Measurements from ENCODE around the gene AQP5. TPM values are rescaled to one million over a fixed set of nuclear protein-coding genes. Genes with fewer than 3 reads are reported as not detected.

Gene AQP5
- total RNA-seq, 4 donors from 2014 or later: 7.8 TPM; not detected in 3

DNA sequence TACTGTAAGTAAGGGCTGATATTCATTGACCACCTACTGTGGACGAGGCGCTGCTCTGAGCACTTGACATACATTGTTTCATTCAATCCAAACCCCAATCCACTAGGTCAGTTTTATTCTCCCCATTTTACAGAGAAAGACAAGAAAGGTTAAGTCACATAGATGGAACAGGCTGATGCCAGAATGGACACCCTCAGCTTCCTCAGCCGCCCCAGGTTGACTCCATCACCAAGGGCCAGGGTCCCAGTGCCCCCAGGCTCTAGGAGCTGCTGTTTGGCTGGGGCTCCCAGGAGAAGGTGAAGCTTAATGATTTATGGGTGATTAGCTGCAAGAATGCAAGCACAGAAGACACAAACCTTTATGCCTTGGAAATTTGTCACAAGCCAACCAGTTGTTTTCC is 11.8 kb upstream of the AQP5 start:
- Histone ChIP-seq H3K4me3 (no peak overlapping the region), H3K27ac (no peak overlapping the region), H3K27me3 (peaks cover 39% of the 10 kb centered on the region), H3K36me3 (no peaks in the 10 kb centered on the region), H3K4me1 (peaks cover 0 to 11% (median 0%) of the 10 kb centered on the region in 3 donors), H3K9me3 (no peaks in the 10 kb centered on the region)
- WGBS, 2 donors (ENCODE audit: low coverage in 1 of 2): 100% methylated on average over 1 of the region's 3 CpGs; no CpG with 5 or more reads in 1 of the 2 donors
- TF ChIP-seq CTCF (IDR thresholded peaks at IDR 0.05) (no peak), POLR2AphosphoS5 (IDR thresholded peaks at IDR 0.05) (no peak), POLR2A (IDR thresholded peaks at IDR 0.05) (no peak), EP300 (IDR thresholded peaks at IDR 0.05) (no peak)
- ATAC-seq: no peak

GRCh38 chr12:49950273-49951251 is 11.1 kb upstream of the AQP5 start, which contains the start of gene AQP2:
Gene AQP2 (plus strand): TSS chr12:49950737. CDS start chr12:49950831, 94 bp downstream.
- ATAC-seq: no peak

GRCh38 chr12:49951411-49952240 is 10.0 kb upstream of the AQP5 start:
- H3K36me3 ChIP-seq: no peaks in the 10 kb centered on the region
- H3K4me3 ChIP-seq: no peak overlapping the region
- H3K4me1 ChIP-seq: no peaks in the 10 kb centered on the region
- TF ChIP-seq CTCF (IDR thresholded peaks at IDR 0.05) (no peak), EP300 (IDR thresholded peaks at IDR 0.05) (no peak), POLR2A (IDR thresholded peaks at IDR 0.05) (no peak), POLR2AphosphoS5 (IDR thresholded peaks at IDR 0.05) (no peak)
- H3K27ac ChIP-seq: no peak overlapping the region
- no peaks in the 10 kb centered on the region for H3K9me3 ChIP-seq
- peaks cover 57% of the 10 kb centered on the region for H3K27me3 ChIP-seq
- 75 to 89% methylated on average over 9 to 10 of the region's 14 CpGs for WGBS, 2 donors (ENCODE audit: low coverage in 1 of 2)
- ATAC-seq: no peak

More at GRCh38 chr12:49950273-49951251, 11.1 kb upstream of the AQP5 start, which contains the start of gene AQP2:
- Histone ChIP-seq H3K27ac (no peak within 1 kb of the TSS), H3K36me3 (no peaks in the 10 kb centered on the region), H3K4me3 (no peak within 1 kb of the TSS), H3K27me3 (peaks cover 46% of the 10 kb centered on the region), H3K9me3 (no peaks in the 10 kb centered on the region), H3K4me1 (peaks cover 0 to 6% (median 0%) of the 10 kb centered on the region in 3 donors)
- no peak for TF ChIP-seq POLR2AphosphoS5 (IDR thresholded peaks at IDR 0.05)
- TF ChIP-seq POLR2A (IDR thresholded peaks at IDR 0.05): no peak
- no peak for TF ChIP-seq EP300 (IDR thresholded peaks at IDR 0.05)
- no peak for TF ChIP-seq CTCF (IDR thresholded peaks at IDR 0.05)
- WGBS, 2 donors (ENCODE audit: low coverage in 1 of 2): 76 to 80% methylated on average over 8 of the region's 32 CpGs

DNA sequence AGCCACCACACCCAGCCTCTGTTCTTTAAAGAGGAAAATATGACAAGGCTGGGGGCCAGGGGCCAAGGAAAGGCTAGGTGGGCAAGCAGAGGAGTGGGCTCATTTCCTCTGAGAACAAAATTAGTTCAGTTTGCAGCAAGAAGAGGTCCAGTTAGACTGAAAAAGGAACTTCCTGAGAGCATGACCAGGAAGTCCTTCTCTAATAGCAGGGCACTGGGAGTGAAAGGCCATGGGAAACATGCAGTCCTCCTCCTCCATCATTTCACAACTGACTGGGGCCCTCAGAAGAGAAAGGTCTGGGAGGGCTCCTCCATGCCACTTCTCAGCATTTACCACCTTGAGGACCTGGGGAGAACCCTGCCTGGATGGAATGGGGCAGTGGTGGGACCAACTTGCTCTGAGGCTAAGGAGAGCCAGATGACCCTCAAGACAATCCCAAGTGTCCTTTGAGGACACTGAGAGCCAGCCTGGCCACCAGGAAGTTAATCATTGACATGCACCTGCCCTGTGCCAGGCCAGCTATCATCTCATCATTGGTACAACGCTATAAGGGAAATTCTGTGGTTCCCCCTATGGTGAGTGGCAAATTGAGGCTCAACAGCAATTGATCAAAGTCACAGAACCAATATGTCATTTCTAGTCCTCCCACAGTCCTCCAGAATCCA is 9.1 kb upstream of the AQP5 start:
- Histone ChIP-seq H3K27me3 (peaks cover 66% of the 10 kb centered on the region), H3K36me3 (no peaks in the 10 kb centered on the region), H3K4me1 (no peaks in the 10 kb centered on the region), H3K4me3 (no peak overlapping the region), H3K27ac (no peak overlapping the region), H3K9me3 (no peaks in the 10 kb centered on the region)
- WGBS, 2 donors (ENCODE audit: low coverage in 1 of 2): 86% methylated on average over 1 of the region's 1 CpG; no CpG with 5 or more reads in 1 of the 2 donors
- no peak for TF ChIP-seq POLR2A (IDR thresholded peaks at IDR 0.05)
- no peak for TF ChIP-seq POLR2AphosphoS5 (IDR thresholded peaks at IDR 0.05)
- no peak for TF ChIP-seq CTCF (IDR thresholded peaks at IDR 0.05)
- TF ChIP-seq EP300 (IDR thresholded peaks at IDR 0.05): no peak
- no peak for ATAC-seq

Data from gastroesophageal sphincter (tissue), 4 donors.